ENCODE data around the gene ISLR.

- TF ChIP-seq CTCF (IDR thresholded peaks at IDR 0.05; ENCODE audit: insufficient read depth, low read length) (no peak), POLR2AphosphoS5 (IDR thresholded peaks at IDR 0.05; ENCODE audit: low read depth) (no peak), REST (IDR thresholded peaks at IDR 0.05; ENCODE audit: insufficient replicate concordance, low read depth) (no peak)
Measured at GRCh38 chr15:74131628-74132413, 41.7 kb upstream of the ISLR start.

Measured in HL-60 (cell line).